OCI-LY7 (cell line): ENCODE data around the gene CRIP2.
A peak's percentile ranks its signal among the peaks of the same experiment; 100 is the strongest.

ENCODE experiments used
- CTCF ChIP-seq: fragments of 200-600 bp; sonication (generic); conservative IDR thresholded peaks from 2 replicates; pipeline ENCODE4 v1.5.1; 2014; ENCODE audit warnings: mild to moderate bottlenecking, antibody characterized with exemption, low read length, moderate library complexity, mixed read lengths
- EZH2phosphoT487 ChIP-seq: fragments of 200-600 bp; sonication (generic); IDR thresholded peaks from 2 replicates; pipeline ENCODE4 v1.6.1; 2018; ENCODE audit warnings: low read depth, borderline replicate concordance, mild to moderate bottlenecking, mixed run types, antibody characterized with exemption, low read length, moderate library complexity, mixed read lengths

- TF ChIP-seq CTCF (peak; percentile 32; the same call in 1 of the 2 replicates), EZH2phosphoT487 (no peak)
Measured at GRCh38 chr14:105492971-105493871, 18.6 kb downstream of the CRIP2 start.
